Measurements from ENCODE around the gene VOPP1. TPM values are rescaled to one million over a fixed set of nuclear protein-coding genes. Genes with fewer than 3 reads are reported as not detected.

Gene VOPP1
- total and polyA plus RNA-seq, 2 donors (not counting 1 experiment from before 2014, with no cell fraction given), result 52.1 to 70.7 TPM

DNA sequence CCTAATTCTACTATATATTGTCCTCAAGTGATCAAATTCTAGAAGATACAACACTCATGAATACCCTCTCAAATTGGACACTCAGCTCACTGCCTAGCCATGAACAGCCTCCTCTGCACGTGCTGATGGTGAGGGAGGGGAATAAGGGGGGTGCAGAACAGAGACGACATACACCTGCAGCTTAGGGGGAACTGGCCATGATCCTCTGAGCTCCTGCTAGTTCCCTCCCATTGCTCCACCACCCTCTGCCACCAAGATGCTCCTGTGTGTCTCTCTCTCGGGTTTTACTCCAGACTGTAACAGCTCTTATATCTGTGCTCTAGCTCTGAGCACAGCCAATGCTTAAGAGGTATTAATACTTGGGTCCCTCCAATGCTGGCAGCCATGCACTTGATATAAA is 70.7 kb downstream of the VOPP1 start:
- no peak for TF ChIP-seq EZH2 (IDR thresholded peaks at IDR 0.05; ENCODE audit: low read length, missing control alignments)
- TF ChIP-seq, protein P1, sequence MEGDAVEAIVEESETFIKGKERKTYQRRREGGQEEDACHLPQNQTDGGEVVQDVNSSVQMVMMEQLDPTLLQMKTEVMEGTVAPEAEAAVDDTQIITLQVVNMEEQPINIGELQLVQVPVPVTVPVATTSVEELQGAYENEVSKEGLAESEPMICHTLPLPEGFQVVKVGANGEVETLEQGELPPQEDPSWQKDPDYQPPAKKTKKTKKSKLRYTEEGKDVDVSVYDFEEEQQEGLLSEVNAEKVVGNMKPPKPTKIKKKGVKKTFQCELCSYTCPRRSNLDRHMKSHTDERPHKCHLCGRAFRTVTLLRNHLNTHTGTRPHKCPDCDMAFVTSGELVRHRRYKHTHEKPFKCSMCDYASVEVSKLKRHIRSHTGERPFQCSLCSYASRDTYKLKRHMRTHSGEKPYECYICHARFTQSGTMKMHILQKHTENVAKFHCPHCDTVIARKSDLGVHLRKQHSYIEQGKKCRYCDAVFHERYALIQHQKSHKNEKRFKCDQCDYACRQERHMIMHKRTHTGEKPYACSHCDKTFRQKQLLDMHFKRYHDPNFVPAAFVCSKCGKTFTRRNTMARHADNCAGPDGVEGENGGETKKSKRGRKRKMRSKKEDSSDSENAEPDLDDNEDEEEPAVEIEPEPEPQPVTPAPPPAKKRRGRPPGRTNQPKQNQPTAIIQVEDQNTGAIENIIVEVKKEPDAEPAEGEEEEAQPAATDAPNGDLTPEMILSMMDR (conservative IDR thresholded peaks at IDR 0.05 in 1 of 2, IDR thresholded peaks at IDR 0.05 in 1 of 2; ENCODE audit: low read depth in 1 of 2, low read length in 2 of 2), result no peak
- Histone ChIP-seq H3K9ac (ENCODE audit: insufficient read depth, low read length) (no peak overlapping the region), H3K79me2 (ENCODE audit: control insufficient read depth, insufficient read depth, low read length) (peaks cover 2% of the 10 kb centered on the region), H3K4me1 (ENCODE audit: control insufficient read depth, extremely low read depth, insufficient read depth, low read length) (peaks cover 6% of the 10 kb centered on the region), H3K9me3 (ENCODE audit: control insufficient read depth, insufficient read depth, low read depth, low read length) (no peaks in the 10 kb centered on the region), H3K36me3 (ENCODE audit: control insufficient read depth, insufficient read depth, low read length) (no peaks in the 10 kb centered on the region), H2AFZ (ENCODE audit: low read length) (no peak overlapping the region), H3K27me3 (ENCODE audit: control insufficient read depth, insufficient read depth, low read length) (no peaks in the 10 kb centered on the region), H3K4me3 (replicated peaks in 1 of 4; ENCODE audit: control extremely low read depth in 1 of 4, insufficient read depth in 1 of 4, low read depth in 3 of 4, low read length in 4 of 4) (no peak overlapping the region), H3K27ac (ENCODE audit: insufficient read depth, low read length) (no peak overlapping the region), H3K4me2 (ENCODE audit: extremely low read depth, insufficient read depth, low read length) (no peak overlapping the region), H4K20me1 (ENCODE audit: control insufficient read depth, extremely low read depth, insufficient read depth, low read length) (no peaks in the 10 kb centered on the region)
- DNase-seq (ENCODE audit: low read depth in 2 of 2), result no peak

DNA sequence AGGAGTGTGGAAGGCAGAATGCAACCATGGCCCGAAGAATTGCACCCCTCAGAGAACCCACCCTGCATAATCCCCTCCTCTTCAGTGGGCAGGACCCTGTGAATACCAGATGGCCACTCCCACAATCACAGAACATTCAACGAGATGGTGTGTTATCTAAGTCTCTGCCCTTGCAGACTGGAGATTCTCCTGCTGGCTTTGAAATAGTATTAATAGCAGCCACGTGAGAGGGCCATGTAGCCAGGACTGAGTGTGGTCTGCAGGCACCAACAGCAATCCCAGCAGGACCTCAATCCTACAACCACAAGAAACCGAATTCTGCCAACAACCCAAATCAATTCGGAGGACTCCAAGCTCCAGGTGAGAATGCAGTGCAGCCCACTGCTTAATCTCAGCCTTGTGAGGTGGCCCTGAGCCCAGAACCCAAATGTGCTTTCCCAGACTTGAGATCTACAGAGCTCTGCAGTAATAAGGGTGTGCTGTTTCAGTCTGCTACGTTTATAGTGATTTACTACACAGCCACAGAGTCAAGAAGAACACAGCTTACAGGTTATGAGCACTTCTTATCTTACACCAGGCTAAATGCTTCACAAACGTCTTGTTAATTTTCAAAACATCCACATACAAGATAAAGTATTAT is 72.1 kb downstream of the VOPP1 start:
- no peak for DNase-seq (ENCODE audit: low read depth in 2 of 2)
- Histone ChIP-seq H4K20me1 (ENCODE audit: control insufficient read depth, extremely low read depth, insufficient read depth, low read length) (no peaks in the 10 kb centered on the region), H3K9me3 (ENCODE audit: control insufficient read depth, insufficient read depth, low read depth, low read length) (no peaks in the 10 kb centered on the region), H2AFZ (ENCODE audit: low read length) (no peak overlapping the region), H3K4me3 (replicated peaks in 1 of 4; ENCODE audit: control extremely low read depth in 1 of 4, insufficient read depth in 1 of 4, low read depth in 3 of 4, low read length in 4 of 4) (no peak overlapping the region), H3K27ac (ENCODE audit: insufficient read depth, low read length) (no peak overlapping the region), H3K4me1 (ENCODE audit: control insufficient read depth, extremely low read depth, insufficient read depth, low read length) (peaks cover under 1% of the 10 kb centered on the region), H3K36me3 (ENCODE audit: control insufficient read depth, insufficient read depth, low read length) (no peaks in the 10 kb centered on the region), H3K9ac (ENCODE audit: insufficient read depth, low read length) (no peak overlapping the region), H3K4me2 (ENCODE audit: extremely low read depth, insufficient read depth, low read length) (no peak overlapping the region), H3K79me2 (ENCODE audit: control insufficient read depth, insufficient read depth, low read length) (peaks cover 2% of the 10 kb centered on the region), H3K27me3 (ENCODE audit: control insufficient read depth, insufficient read depth, low read length) (no peaks in the 10 kb centered on the region)
- no peak for TF ChIP-seq EZH2 (IDR thresholded peaks at IDR 0.05; ENCODE audit: low read length, missing control alignments)

DNA sequence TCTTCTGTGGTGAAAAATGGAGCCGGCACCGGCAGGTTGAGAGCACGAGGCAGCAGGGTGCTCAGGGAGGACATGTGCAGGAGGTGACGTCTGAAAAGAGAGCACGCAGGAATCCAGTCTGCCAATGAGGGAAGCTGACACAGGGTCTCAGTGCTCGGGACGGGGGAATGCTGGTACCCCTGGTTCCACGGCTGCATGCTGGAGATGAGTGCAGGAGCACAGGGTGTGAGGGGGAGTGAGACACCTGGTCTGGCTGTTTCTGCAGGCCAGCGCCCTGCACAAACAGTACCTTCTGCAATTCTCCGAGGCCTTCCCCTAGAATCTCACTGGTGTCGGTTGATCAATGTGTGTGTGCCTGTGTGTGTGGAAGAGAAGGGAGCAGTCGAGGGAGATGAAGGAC is 72.7 kb downstream of the VOPP1 start:
- H4K20me1 ChIP-seq (ENCODE audit: control insufficient read depth, extremely low read depth, insufficient read depth, low read length), result no peaks in the 10 kb centered on the region
- no peak overlapping the region for H3K4me2 ChIP-seq (ENCODE audit: extremely low read depth, insufficient read depth, low read length)
- H3K9ac ChIP-seq (ENCODE audit: insufficient read depth, low read length), result no peak overlapping the region
- H2AFZ ChIP-seq (ENCODE audit: low read length), result no peak overlapping the region
- no peak for DNase-seq (ENCODE audit: low read depth in 2 of 2)
- TF ChIP-seq, protein P1 (conservative IDR thresholded peaks at IDR 0.05 in 1 of 2, IDR thresholded peaks at IDR 0.05 in 1 of 2; ENCODE audit: low read depth in 1 of 2, low read length in 2 of 2), result no peak
- no peak for TF ChIP-seq EZH2 (IDR thresholded peaks at IDR 0.05; ENCODE audit: low read length, missing control alignments)
- no peaks in the 10 kb centered on the region for H3K4me1 ChIP-seq (ENCODE audit: control insufficient read depth, extremely low read depth, insufficient read depth, low read length)
- H3K27me3 ChIP-seq (ENCODE audit: control insufficient read depth, insufficient read depth, low read length), result no peaks in the 10 kb centered on the region
- H3K4me3 ChIP-seq (replicated peaks in 1 of 4; ENCODE audit: control extremely low read depth in 1 of 4, insufficient read depth in 1 of 4, low read depth in 3 of 4, low read length in 4 of 4), result no peak overlapping the region
- no peaks in the 10 kb centered on the region for H3K9me3 ChIP-seq (ENCODE audit: control insufficient read depth, insufficient read depth, low read depth, low read length)
- no peak overlapping the region for H3K27ac ChIP-seq (ENCODE audit: insufficient read depth, low read length)
- H3K79me2 ChIP-seq (ENCODE audit: control insufficient read depth, insufficient read depth, low read length), result peaks cover 2% of the 10 kb centered on the region
- H3K36me3 ChIP-seq (ENCODE audit: control insufficient read depth, insufficient read depth, low read length), result no peaks in the 10 kb centered on the region
